GM19351 (cell line): ENCODE data around the gene NOA1.
"Not testable (repeated sequence)": the region's sequence is repeated elsewhere in the genome, so short reads cannot be mapped to it uniquely, and the experiment has no call there.

Experiments used
- ATAC-seq: cut with Tn5 transposase; IDR thresholded peaks from one replicate; pipeline ENCODE4 v1.9.1; 2021; ENCODE audit warnings: mild to moderate bottlenecking, moderate library complexity; ENCODE audit not compliant: unreplicated experiment

Gene NOA1

DNA sequence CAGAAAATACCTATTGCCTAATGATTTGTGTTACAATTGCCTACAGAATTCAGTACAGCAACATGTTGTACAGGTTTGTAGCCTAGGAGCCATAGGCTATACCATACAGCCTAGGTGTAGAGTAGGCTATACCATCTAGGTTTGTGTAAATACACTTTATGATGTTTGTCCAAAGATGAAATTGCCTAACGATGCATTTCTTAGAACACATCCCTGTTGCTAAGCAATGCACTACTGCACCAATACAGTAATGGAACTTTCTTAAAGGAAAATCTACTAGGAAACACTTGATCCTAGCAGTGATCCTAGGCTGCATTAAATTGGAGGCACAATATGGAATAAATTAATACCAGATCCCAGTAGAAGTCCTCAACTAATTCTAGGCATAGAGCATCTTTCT, 18.3 kb downstream of the NOA1 start:
- ATAC-seq, result no peak

DNA sequence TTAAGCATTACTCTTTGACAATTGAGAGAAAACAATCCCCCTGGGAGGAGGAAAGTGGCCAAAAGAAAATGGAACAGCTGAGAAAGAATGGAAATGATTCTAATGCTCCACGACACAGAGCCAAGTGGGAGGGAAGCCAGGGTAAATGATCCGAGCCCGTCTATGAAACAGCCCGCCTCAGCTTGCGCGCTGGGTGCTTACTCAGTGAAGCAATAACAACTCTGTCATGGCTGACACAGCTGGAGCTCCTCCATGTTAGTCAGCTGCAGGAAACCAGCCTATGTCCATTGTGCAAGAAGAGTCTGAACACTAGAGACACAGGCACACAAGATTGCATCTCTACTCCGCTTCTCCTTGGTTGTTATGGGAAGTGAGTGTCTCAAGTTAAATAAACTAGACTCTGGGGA, 19.3 kb downstream of the NOA1 start:
- no peak for ATAC-seq

DNA sequence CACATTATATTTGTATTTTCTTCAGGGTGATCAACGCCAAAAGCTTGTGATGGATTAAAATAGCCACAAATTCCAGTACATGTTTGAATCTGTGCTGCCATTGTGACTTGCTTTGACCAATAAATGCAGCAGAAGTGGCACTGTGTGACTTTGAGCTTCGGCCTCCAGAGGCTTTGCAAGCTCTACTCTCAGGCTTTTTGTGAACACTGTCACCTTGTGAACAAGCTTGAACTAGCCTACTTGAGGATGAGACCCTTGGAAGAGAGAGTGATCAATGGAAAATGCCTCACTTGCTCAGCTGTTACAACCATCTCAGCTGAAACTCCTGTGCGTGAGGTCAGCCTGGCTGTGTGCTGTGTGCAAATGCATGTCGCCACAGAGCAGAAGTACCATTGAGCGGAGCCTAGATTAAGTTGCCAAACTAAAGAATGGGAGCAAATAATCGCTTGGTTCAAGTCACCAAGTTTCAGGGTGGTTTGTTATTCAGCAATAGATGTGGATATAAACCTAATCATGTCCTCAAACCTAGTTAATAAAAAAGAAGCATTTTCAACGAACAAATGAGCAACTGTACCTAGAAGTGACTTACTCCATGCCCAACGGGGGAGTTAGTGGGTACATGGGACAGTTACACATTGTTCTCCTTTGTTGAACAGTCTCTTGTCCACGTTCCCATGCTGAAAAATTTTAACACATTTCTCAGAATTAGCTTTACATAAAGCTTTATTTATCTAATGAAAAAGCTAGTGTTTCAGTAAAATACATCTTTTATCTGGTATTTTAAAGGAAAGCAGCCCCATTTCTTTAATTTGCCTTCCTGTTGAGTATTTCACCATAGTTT, 23.5 kb downstream of the NOA1 start:
- ATAC-seq, result no peak

DNA sequence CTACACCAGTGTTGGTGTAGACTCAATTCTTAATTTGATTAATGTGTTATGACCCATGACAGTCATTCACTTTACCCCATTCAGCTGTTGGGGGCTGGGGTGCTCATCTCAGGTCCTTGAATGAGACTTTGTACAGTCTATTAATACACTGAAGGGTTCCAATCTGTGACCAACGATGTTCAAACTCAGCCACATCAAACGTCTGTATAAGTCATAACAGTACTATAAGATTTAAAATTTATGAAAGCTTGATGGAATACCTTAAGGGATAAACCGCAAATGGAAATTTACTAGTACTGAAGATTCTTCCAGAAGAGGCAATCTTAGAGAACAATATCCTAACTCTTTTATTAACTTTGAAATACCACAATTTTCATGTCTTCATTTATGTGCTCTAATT, 36.0 kb downstream of the NOA1 start:
- ATAC-seq, result no peak

DNA sequence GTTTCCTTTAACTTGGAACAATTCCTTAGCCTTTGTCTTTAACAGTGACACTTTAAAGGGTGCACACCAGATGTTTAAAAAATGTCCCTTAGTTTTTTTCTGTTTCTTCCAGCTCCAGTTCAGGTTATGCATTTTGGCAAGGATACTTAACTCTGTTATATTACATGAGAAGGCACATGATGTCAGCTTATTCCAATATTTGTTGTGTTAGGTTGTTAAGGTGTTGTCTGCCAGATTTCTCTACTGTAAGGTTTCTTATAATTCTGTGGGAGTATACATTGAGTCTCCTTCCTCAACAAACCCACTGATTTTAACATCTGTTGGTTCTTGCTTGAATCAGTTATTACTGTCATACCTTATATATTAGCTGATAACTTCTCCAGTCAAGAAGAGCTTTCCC, 36.4 kb downstream of the NOA1 start:
- ATAC-seq, result no peak

DNA sequence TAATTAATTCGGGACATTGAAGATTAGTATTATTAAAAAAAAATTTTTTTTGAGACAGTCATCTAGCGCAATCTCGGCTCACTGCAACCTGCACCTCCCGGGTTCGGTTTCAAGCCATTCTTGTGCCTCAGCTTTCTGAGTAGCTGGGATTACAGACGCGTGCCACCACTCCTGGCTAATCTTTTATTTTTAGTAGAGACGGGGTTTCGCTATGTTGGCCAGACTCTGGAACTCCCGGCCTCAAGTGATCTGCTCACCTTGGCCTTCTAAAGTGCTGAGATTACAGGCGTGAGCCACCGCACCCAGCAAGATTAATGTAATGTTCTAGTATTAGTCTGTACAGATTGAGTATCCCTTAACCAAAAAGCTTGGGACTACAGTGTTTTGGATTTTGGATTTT, 37.0 kb downstream of the NOA1 start:
- ATAC-seq, result no peak

DNA sequence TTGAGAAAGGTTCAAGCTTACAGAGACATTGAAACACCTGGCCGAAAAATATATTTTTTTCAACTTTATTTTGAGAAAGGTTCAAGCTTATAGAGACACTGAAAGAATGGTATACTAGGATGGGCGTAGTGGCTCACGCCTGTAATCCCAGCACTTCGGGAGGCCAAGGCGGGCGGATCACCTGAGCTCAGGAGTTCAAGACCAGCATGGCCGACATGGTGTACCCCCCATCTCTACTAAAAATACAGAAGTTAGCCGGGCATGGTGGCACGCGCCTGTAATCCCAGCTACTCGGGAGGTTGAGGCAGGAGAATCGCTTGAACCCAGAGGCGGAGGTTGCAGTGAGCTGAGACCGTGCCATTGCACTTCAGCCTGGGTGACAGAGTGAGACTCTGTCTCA, 37.6 kb downstream of the NOA1 start:
- not testable (repeated sequence) for ATAC-seq

DNA sequence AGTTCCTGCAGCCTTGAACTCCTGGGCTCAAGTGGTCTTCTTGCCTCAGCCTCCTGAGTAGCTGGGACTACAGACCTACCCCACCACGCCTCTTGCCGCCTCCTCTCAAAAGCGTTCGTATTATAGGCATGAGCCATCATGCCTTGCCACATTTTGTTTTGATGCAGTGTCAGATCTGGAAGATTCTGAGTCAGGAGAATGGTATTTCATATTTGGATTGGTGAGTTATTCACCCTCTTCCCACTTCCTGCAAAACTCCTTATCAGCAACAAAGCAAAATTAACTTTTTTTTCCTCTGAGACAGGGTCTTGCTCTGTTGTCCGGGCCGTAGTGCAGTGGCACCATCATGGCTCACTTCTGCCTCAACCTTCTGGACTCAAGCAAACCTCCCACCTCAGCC, 40.1 kb downstream of the NOA1 start:
- no peak for ATAC-seq

DNA sequence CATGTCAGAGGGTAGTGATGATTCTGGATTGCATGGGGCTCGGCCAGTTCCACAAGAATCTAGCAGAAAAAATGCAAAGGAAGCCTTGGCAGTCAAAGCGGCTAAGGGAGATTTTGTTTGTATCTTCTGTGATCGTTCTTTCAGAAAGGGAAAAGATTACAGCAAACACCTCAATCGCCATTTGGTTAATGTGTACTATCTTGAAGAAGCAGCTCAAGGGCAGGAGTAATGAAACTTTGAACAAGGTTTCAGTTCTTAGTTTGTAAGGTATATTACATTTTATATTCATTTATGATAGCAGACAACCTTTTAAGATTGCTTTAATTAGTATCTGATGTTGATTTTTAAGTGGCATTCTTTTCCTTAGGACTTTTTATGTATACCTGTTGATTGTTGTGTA, 45.5 kb downstream of the NOA1 start:
- no peak for ATAC-seq

DNA sequence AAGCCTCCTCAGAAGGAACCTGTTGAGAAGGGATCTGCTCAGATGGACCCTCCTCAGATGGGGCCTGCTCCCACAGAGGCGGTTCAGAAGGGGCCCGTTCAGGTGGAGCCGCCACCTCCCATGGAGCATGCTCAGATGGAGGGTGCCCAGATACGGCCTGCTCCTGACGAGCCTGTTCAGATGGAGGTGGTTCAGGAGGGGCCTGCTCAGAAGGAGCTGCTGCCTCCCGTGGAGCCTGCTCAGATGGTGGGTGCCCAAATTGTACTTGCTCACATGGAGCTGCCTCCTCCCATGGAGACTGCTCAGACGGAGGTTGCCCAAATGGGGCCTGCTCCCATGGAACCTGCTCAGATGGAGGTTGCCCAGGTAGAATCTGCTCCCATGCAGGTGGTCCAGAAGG, 46.8 kb downstream of the NOA1 start:
- ATAC-seq, result no peak

DNA sequence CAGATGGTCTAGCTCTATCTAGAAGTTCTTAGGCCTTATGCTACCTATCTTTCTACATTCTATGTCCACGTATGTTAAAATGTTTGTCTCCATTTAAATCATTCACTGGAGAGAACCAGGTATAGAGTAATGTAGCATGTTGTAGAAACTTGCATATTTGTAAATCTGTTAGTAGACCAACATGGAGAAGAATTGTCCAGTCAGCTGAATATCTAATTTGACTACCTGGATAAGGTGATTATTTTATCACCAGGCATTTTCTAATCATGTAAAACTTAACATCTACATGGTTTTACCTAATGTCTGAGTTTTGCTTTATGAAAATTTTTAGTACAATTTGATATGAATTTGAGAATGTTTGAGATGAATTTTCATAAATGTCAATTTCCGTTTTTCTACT, 50.2 kb downstream of the NOA1 start:
- no peak for ATAC-seq

DNA sequence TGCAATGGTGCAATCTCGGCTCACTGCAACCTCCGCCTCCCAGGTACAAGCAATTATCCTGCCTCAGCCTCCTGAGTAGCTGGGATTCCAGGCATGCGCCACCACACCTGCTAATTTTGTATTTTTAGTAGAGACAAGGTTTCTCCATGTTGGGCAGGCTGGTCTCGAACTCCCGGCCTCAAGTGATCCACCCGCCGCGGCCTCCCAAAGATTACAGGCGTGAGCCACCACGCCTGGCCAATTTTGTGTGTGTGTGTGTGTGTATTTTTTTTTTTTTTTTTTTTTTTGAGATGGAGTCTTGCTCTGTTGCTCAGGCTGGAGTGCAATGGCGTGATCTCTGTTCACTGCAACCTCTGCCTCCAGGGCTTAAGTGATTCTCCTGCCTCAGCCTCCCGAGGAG, 62.4 kb downstream of the NOA1 start:
- ATAC-seq, result not testable (repeated sequence)

DNA sequence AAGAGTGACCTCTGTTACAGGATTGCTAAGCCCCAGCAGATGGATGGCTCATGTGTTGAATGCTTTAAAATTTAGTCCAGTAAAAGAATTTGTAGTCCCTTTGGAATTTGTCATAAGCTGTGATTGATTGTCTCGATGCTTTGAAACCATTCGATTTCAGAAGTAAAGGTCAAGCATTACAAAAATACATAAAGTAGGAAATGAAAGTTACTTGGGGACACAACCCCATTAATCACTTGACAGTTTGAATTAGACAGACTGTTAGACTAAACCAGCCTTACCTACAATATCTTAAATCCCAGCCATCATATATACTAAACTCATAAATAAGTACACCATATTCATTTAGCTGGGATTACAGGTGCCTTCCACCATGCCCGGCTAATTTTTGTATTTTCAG, 63.1 kb downstream of the NOA1 start:
- ATAC-seq, result no peak
